Measurements from ENCODE around the gene TRIM72. TPM values are rescaled to one million over a fixed set of nuclear protein-coding genes. Genes with fewer than 3 reads are reported as not detected.

The TRIM72 gene
- total and polyA plus RNA-seq, 9 of the 15 experiments (the other 6 are each of a cell fraction or from before 2014, with no cell fraction given): under 0.01 TPM; not detected in 8

GRCh38 chr16:31179747-31180459, 34.0 kb upstream of the TRIM72 start, which contains the start of gene FUS (continued):
- TF ChIP-seq IRF9 (tag; IDR thresholded peaks at IDR 0.05): no peak
- TF ChIP-seq, protein P1, sequence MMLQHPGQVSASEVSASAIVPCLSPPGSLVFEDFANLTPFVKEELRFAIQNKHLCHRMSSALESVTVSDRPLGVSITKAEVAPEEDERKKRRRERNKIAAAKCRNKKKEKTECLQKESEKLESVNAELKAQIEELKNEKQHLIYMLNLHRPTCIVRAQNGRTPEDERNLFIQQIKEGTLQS (IDR thresholded peaks at IDR 0.05): peak; percentile 62; the same call in 1 of the 2 replicates
- TF ChIP-seq, protein P1 (CRISPR knock-in tag; conservative IDR thresholded peaks at IDR 0.05): no peak
- TF ChIP-seq FOSL1 (tag; conservative IDR thresholded peaks at IDR 0.05): peak; percentile 59; the same call in 1 of the 2 replicates
- no peak for TF ChIP-seq EZH2 (IDR thresholded peaks at IDR 0.05; ENCODE audit: borderline replicate concordance, low read depth, low read length)
- no peak for TF ChIP-seq SIRT6 (IDR thresholded peaks at IDR 0.05; ENCODE audit: low read depth, low read length)
- TF ChIP-seq KLF10 (CRISPR knock-in tag; IDR thresholded peaks at IDR 0.05): no peak
- no peak for TF ChIP-seq ZNF586 (CRISPR knock-in tag; conservative IDR thresholded peaks at IDR 0.05)
- TF ChIP-seq ZNF431 (CRISPR knock-in tag; IDR thresholded peaks at IDR 0.05): peak; percentile 82
- TF ChIP-seq BDP1 (IDR thresholded peaks at IDR 0.05; ENCODE audit: insufficient read depth, insufficient read length): no peak
- no peak for TF ChIP-seq ZNF77 (CRISPR knock-in tag; IDR thresholded peaks at IDR 0.05)
- TF ChIP-seq RBM22 (IDR thresholded peaks at IDR 0.05; ENCODE audit: low read depth, low read length, poor library complexity, severe bottlenecking): no peak
- TF ChIP-seq CREB1 (IDR thresholded peaks at IDR 0.05): no peak; the same call in 1 of the 2 replicates
- TF ChIP-seq CREB1 (CRISPR knock-in tag; IDR thresholded peaks at IDR 0.05): peak; percentile 70
- TF ChIP-seq ZNF124 (CRISPR knock-in tag; IDR thresholded peaks at IDR 0.05): 0 out of 2 replicates have a peak, but pooled peaks have one; percentile 16
- no peak for TF ChIP-seq EP300 (IDR thresholded peaks at IDR 0.05; ENCODE audit: low read length)
- TF ChIP-seq ZNF316 (IDR thresholded peaks at IDR 0.05): no peak
- TF ChIP-seq KLF1 (tag; IDR thresholded peaks at IDR 0.05): peak; percentile 66
- TF ChIP-seq NR2C1 (IDR thresholded peaks at IDR 0.05): no peak
- no peak for TF ChIP-seq NR2C1 (tag; IDR thresholded peaks at IDR 0.05)
- 0 out of 2 replicates have a peak, but pooled peaks have one; percentile 3 for TF ChIP-seq ATF6 (CRISPR knock-in tag; IDR thresholded peaks at IDR 0.05)
- TF ChIP-seq SAFB (IDR thresholded peaks at IDR 0.05; ENCODE audit: borderline replicate concordance, low read depth, low read length): no peak; the same call in 1 of the 2 replicates
- no peak for TF ChIP-seq COPS2 (conservative IDR thresholded peaks at IDR 0.05)
- TF ChIP-seq ZBTB49 (CRISPR knock-in tag; IDR thresholded peaks at IDR 0.05; ENCODE audit: borderline replicate concordance): peak; percentile 96
- TF ChIP-seq NCOA1 (IDR thresholded peaks at IDR 0.05; ENCODE audit: low read depth): 0 out of 2 replicates have a peak, but pooled peaks have one; percentile 17

Data from K562 (cell line).